Small intestine (tissue), 7 donors: Measurements from ENCODE around the gene PPP1R9B. TPM values are rescaled to one million over a fixed set of nuclear protein-coding genes. Genes with fewer than 3 reads are reported as not detected.

ENCODE experiments used
- DNase-seq, 2 donors: peaks; one replicate each; pipeline versions ENCODE4 v3.0.0 to v3.0.0-alpha.2; 2013
- FAIRE-seq: peaks from 2 replicates; lab custom pipeline; 2012; peaks lifted over from hg19 to GRCh38; lab: Jason Lieb, UNC
- H3K27ac ChIP-seq, 3 donors: one replicate each; pipeline ENCODE4 v1.5.1; 2013; ENCODE audit warnings: low read length in 2 of 3, mild to moderate bottlenecking in 2 of 3, control low read depth in 1 of 3, inconsistent platforms in 1 of 3, low read depth in 1 of 3, moderate library complexity in 1 of 3
- H3K27me3 ChIP-seq, 3 donors: one replicate each; pipeline ENCODE4 v1.6.1; 2013; ENCODE audit warnings: low read length in 3 of 3, inconsistent platforms in 1 of 3; ENCODE audit not compliant: control insufficient read depth in 3 of 3, insufficient read depth in 3 of 3
- H3K36me3 ChIP-seq, 3 donors: one replicate each; pipeline ENCODE4 v1.6.1; 2013; ENCODE audit warnings: low read length in 3 of 3, inconsistent platforms in 1 of 3, low read depth in 1 of 3, mild to moderate bottlenecking in 1 of 3, moderate library complexity in 1 of 3; ENCODE audit not compliant: control insufficient read depth in 3 of 3, insufficient read depth in 2 of 3
- H3K4me1 ChIP-seq, 3 donors: one replicate each; pipeline ENCODE4 v1.6.1; 2013; ENCODE audit warnings: low read length in 2 of 3, inconsistent platforms in 1 of 3, low read depth in 1 of 3, mild to moderate bottlenecking in 1 of 3, moderate library complexity in 1 of 3; ENCODE audit not compliant: control insufficient read depth in 3 of 3, insufficient read depth in 2 of 3
- H3K4me3 ChIP-seq, 3 donors: one replicate each; pipeline ENCODE4 v1.5.1; 2013; ENCODE audit warnings: low read length in 3 of 3, control low read depth in 1 of 3, inconsistent platforms in 1 of 3, low read depth in 1 of 3, mild to moderate bottlenecking in 1 of 3, moderate library complexity in 1 of 3
- H3K9me3 ChIP-seq, 2 donors: one replicate each; pipeline ENCODE4 v1.6.1; 2013; ENCODE audit warnings: low read depth in 1 of 2, low read length in 1 of 2; ENCODE audit not compliant: control insufficient read depth in 2 of 2, insufficient read depth in 1 of 2
- WGBS, 3 donors: extraction: QIAGEN DNeasy Blood & Tissue Kit; methylation state at CpG; one replicate each; pipeline ENCODE4 v1.1.7; 2013; 5-methylcytosine and 5-hydroxymethylcytosine counted together
- polyA plus RNA-seq, 4 donors: library from polyadenylated mRNA; stranded (reverse) in 3 of 4; unstranded in 1 of 4; fragments of 200-250 nt in 3 of 4; fragments of 120-200 nt in 1 of 4; gene quantifications; one replicate each; pipeline versions ENCODE4 v1.2.1 to v1.2.3, GENCODE V29; 2013
- donor health status: healthy with polysubstance abuse.
- donor health status: control.
- donor health status: control.
- donor health status: Bipolar disorder and iron deficiency.
- donor health status: healthy.

The PPP1R9B gene
- polyA plus RNA-seq, 4 donors, result 14.1 to 31.8 (median 21.6) TPM

- 60 to 81% (median 78%) methylated on average over 19 of the region's 19 CpGs for WGBS, 3 donors
- Histone ChIP-seq H3K9me3 (no peaks in the 10 kb centered on the region), H3K4me1 (no peaks in the 10 kb centered on the region), H3K27me3 (no peaks in the 10 kb centered on the region), H3K36me3 (peaks cover 0 to 51% (median 0%) of the 10 kb centered on the region in 3 donors), H3K4me3 (no peak overlapping the region), H3K27ac (peak overlapping the region in 1 of 3 donors; percentile 1)
- DNase-seq (no peak), FAIRE-seq (no peak)
These were observed 34.3 kb upstream of the PPP1R9B start for GRCh38 chr17:50184611-50185398.

GRCh38 chr17:50184064-50184463, 33.6 kb upstream of the PPP1R9B start:
- FAIRE-seq (no peak), DNase-seq (no peak)
- Histone ChIP-seq H3K36me3 (peaks cover 0 to 43% (median 0%) of the 10 kb centered on the region in 3 donors), H3K27me3 (no peaks in the 10 kb centered on the region), H3K9me3 (no peaks in the 10 kb centered on the region), H3K4me3 (no peak overlapping the region), H3K27ac (peak overlapping the region in 1 of 3 donors; percentile 42), H3K4me1 (no peaks in the 10 kb centered on the region)
- 40 to 49% (median 47%) methylated on average over 7 to 8 of the region's 8 CpGs for WGBS, 3 donors

GRCh38 chr17:50183421-50183994, 33.0 kb upstream of the PPP1R9B start:
- peak overlapping the region in 2 of 3 donors; percentile 22 to 42 for H3K27ac ChIP-seq

GRCh38 chr17:50182783-50183420, 32.4 kb upstream of the PPP1R9B start:
- 82 to 95% (median 89%) methylated on average over 18 of the region's 18 CpGs for WGBS, 3 donors
- FAIRE-seq (no peak), DNase-seq (no peak)
- no peak overlapping the region for H3K4me3 ChIP-seq
- peak overlapping the region in 1 of 3 donors; percentile 22 for H3K27ac ChIP-seq
- no peaks in the 10 kb centered on the region for H3K27me3 ChIP-seq
- peaks cover 0 to 32% (median 0%) of the 10 kb centered on the region in 3 donors for H3K36me3 ChIP-seq
- H3K9me3 ChIP-seq, result no peaks in the 10 kb centered on the region
- H3K4me1 ChIP-seq, result peaks cover 0 to 9% (median 0%) of the 10 kb centered on the region in 3 donors

More at GRCh38 chr17:50183421-50183994, 33.0 kb upstream of the PPP1R9B start:
- Histone ChIP-seq H3K36me3 (peaks cover 0 to 38% (median 0%) of the 10 kb centered on the region in 3 donors), H3K4me1 (peaks cover 0 to 3% (median 0%) of the 10 kb centered on the region in 3 donors), H3K4me3 (no peak overlapping the region), H3K27me3 (no peaks in the 10 kb centered on the region), H3K9me3 (no peaks in the 10 kb centered on the region)
- no peak for FAIRE-seq
- peak in 1 of 2 donors; percentile 19 for DNase-seq
- 62 to 76% (median 66%) methylated on average over 9 to 12 of the region's 12 CpGs for WGBS, 3 donors

GRCh38 chr17:50181591-50182560, 31.4 kb upstream of the PPP1R9B start:
- WGBS, 3 donors, result 74 to 87% (median 86%) methylated on average over 12 of the region's 12 CpGs
- Histone ChIP-seq H3K4me3 (no peak overlapping the region), H3K9me3 (no peaks in the 10 kb centered on the region), H3K27me3 (no peaks in the 10 kb centered on the region), H3K27ac (no peak overlapping the region), H3K4me1 (peaks cover 0 to 15% (median 2%) of the 10 kb centered on the region in 3 donors), H3K36me3 (peaks cover 0 to 21% (median 0%) of the 10 kb centered on the region in 3 donors)
- DNase-seq, result no peak
- FAIRE-seq, result no peak

GRCh38 chr17:50181144-50181543, 30.7 kb upstream of the PPP1R9B start:
- peaks cover 0 to 14% (median 0%) of the 10 kb centered on the region in 3 donors for H3K36me3 ChIP-seq
- no peaks in the 10 kb centered on the region for H3K27me3 ChIP-seq
- peaks cover 0 to 19% (median 2%) of the 10 kb centered on the region in 3 donors for H3K4me1 ChIP-seq
- H3K4me3 ChIP-seq, result no peak overlapping the region
- 88 to 93% (median 89%) methylated on average over 13 of the region's 13 CpGs for WGBS, 3 donors
- no peaks in the 10 kb centered on the region for H3K9me3 ChIP-seq
- FAIRE-seq (no peak), DNase-seq (no peak)
- H3K27ac ChIP-seq, result no peak overlapping the region

GRCh38 chr17:50180620-50181019, 30.1 kb upstream of the PPP1R9B start:
- H3K36me3 ChIP-seq, result peaks cover 0 to 9% (median 0%) of the 10 kb centered on the region in 3 donors
- WGBS, 3 donors, result 86 to 89% (median 88%) methylated on average over 12 of the region's 12 CpGs
- peaks cover 0 to 24% (median 2%) of the 10 kb centered on the region in 3 donors for H3K4me1 ChIP-seq
- H3K27ac ChIP-seq, result no peak overlapping the region
- H3K27me3 ChIP-seq, result no peaks in the 10 kb centered on the region
- no peak overlapping the region for H3K4me3 ChIP-seq
- FAIRE-seq (no peak), DNase-seq (no peak)
- H3K9me3 ChIP-seq, result no peaks in the 10 kb centered on the region
